Stimulated activated CD8-positive, alpha-beta memory T cell treated with anti-CD3 and anti-CD28 coated beads, Interleukin-15, amount 100 ng/mL, for 24 hours (primary cell): Measurements from ENCODE around the gene SRGN.
"Not testable (repeated sequence)": the region's sequence is repeated elsewhere in the genome, so short reads cannot be mapped to it uniquely, and the experiment has no call there.

Experiments
- DNase-seq: peaks from one replicate; pipeline ENCODE4 v3.0.0-alpha.2; 2020; ENCODE audit warnings: low read depth

The SRGN gene

DNA sequence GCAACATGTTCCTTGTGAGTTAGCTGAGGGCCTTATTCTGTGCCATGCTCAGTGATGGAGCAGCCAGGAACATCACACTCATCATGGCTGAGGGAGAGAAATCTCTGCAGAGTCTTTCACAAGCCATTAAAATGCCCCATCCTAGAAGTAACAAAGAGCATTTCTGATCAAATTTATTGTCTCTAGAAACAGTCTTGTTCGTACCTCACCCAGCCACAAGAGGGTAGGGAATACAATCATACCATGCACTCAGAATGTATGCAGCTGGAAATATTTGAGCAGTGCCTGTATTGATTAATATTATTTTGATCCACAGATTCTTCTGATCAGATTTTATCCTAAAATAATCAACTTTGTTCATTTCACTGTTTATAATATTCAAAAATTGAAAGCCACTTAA lies 53.4 kb downstream of the SRGN start:
- DNase-seq: no peak

- DNase-seq: not testable (repeated sequence)
These were observed 54.2 kb downstream of the SRGN start for GRCh38 chr10:69142074-69142473.

DNA sequence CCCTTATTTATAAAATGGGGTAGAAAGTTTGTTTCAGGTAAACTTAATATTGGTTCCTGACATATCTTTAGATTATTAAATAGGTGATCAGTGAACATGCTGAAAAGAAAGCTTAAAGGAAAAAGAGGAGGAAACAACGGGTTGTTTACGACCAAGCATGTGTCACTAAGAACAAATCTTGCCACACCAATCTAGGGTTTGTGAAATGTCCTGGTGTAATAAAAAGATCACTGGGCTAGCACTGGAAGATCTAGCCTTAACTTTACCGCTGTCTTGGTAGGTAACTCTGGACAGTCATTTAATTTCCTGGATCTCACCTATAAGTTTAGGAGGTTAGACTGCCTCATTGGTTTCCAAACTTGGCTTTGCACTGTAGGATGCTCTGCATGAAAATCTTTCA lies 55.1 kb downstream of the SRGN start:
- no peak for DNase-seq

GRCh38 chr10:69145329-69145728 lies 57.4 kb downstream of the SRGN start:
- DNase-seq: no peak

DNA sequence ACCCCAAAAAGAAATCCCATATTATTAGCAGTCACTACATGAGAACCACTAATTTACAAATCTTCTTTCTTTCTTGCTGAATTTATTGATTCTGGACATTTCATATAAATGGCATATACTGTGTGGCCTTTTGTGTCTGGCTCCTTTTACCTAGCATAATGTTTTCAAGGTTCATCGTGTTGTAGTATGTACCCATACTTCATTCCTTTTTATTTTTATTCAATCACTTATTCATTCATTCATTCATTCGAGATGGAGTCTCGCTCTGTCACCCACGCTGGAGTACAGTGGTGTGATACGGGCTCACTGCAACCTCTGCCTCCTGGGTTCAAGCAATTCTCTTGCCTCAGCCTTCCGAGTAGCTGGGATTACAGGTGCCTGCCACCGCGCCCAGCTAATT lies 58.0 kb downstream of the SRGN start:
- no peak for DNase-seq

- DNase-seq: no peak
These were observed 58.9 kb downstream of the SRGN start for GRCh38 chr10:69146759-69147158.

GRCh38 chr10:69151984-69152383 lies 64.1 kb downstream of the SRGN start:
- DNase-seq: no peak

- no peak for DNase-seq
These were observed 65.3 kb downstream of the SRGN start for GRCh38 chr10:69153227-69153626.
